ENCODE results near the gene BYSL. TPM values are rescaled to one million over a fixed set of nuclear protein-coding genes. Genes with fewer than 3 reads are reported as not detected.

The BYSL gene
- total and polyA plus RNA-seq, 9 donors, result 4.8 to 29.2 (median 13.6) TPM

- no peak for DNase-seq
- no peak for TF ChIP-seq CTCF (IDR thresholded peaks at IDR 0.05)
- no peak for TF ChIP-seq POLR2A (IDR thresholded peaks at IDR 0.05)
- TF ChIP-seq EP300 (IDR thresholded peaks at IDR 0.05), result no peak
- intact Hi-C loops (cut with DNase I), result no loop called here
- 78 to 81% (median 78%) methylated on average over 10 of the region's 10 CpGs for WGBS, 3 donors
- Histone ChIP-seq H3K36me3 (no peaks in the 10 kb centered on the region), H3K27ac (no peak overlapping the region), H3K9me3 (no peaks in the 10 kb centered on the region), H3K4me3 (no peak overlapping the region), H3K27me3 (no peaks in the 10 kb centered on the region), H3K4me1 (ENCODE audit: insufficient read depth) (no peaks in the 10 kb centered on the region)
Measured at GRCh38 chr6:41947581-41948220, 26.4 kb downstream of the BYSL start.

- intact Hi-C loops (cut with DNase I), result no loop called here
- no peak for DNase-seq
- 91 to 97% (median 95%) methylated on average over 2 of the region's 2 CpGs for WGBS, 3 donors
Measured at GRCh38 chr6:41954668-41955067, 33.4 kb downstream of the BYSL start.

GRCh38 chr6:41955412-41955811 is 34.1 kb downstream of the BYSL start:
- no peak overlapping the region for H3K4me3 ChIP-seq
- WGBS, 3 donors, result 82 to 84% (median 84%) methylated on average over 2 of the region's 2 CpGs
- no peaks in the 10 kb centered on the region for H3K36me3 ChIP-seq
- intact Hi-C loops (cut with DNase I), result no loop called here
- no peaks in the 10 kb centered on the region for H3K4me1 ChIP-seq (ENCODE audit: insufficient read depth)
- TF ChIP-seq POLR2A (IDR thresholded peaks at IDR 0.05) (no peak), CTCF (IDR thresholded peaks at IDR 0.05) (no peak), EP300 (IDR thresholded peaks at IDR 0.05) (no peak)
- DNase-seq, result no peak
- no peak overlapping the region for H3K27ac ChIP-seq
- no peaks in the 10 kb centered on the region for H3K9me3 ChIP-seq
- H3K27me3 ChIP-seq, result no peaks in the 10 kb centered on the region

More at GRCh38 chr6:41954668-41955067, 33.4 kb downstream of the BYSL start:
- no peak for TF ChIP-seq POLR2A (IDR thresholded peaks at IDR 0.05)
- no peak for TF ChIP-seq EP300 (IDR thresholded peaks at IDR 0.05)
- no peak for TF ChIP-seq CTCF (IDR thresholded peaks at IDR 0.05)
- H3K36me3 ChIP-seq, result no peaks in the 10 kb centered on the region
- no peak overlapping the region for H3K4me3 ChIP-seq
- no peaks in the 10 kb centered on the region for H3K4me1 ChIP-seq (ENCODE audit: insufficient read depth)
- no peaks in the 10 kb centered on the region for H3K9me3 ChIP-seq
- H3K27ac ChIP-seq, result no peak overlapping the region
- H3K27me3 ChIP-seq, result no peaks in the 10 kb centered on the region

GRCh38 chr6:41957117-41957516 is 35.8 kb downstream of the BYSL start:
- no peak overlapping the region for H3K27ac ChIP-seq

GRCh38 chr6:41958022-41958856 is 36.9 kb downstream of the BYSL start:
- Histone ChIP-seq H3K4me1 (ENCODE audit: insufficient read depth) (no peaks in the 10 kb centered on the region), H3K36me3 (no peaks in the 10 kb centered on the region), H3K27me3 (no peaks in the 10 kb centered on the region), H3K27ac (no peak overlapping the region), H3K4me3 (no peak overlapping the region), H3K9me3 (no peaks in the 10 kb centered on the region)
- DNase-seq, result no peak
- intact Hi-C loops (cut with DNase I), result no loop called here
- TF ChIP-seq CTCF (IDR thresholded peaks at IDR 0.05) (no peak), EP300 (IDR thresholded peaks at IDR 0.05) (no peak), POLR2A (IDR thresholded peaks at IDR 0.05) (no peak)
- 95 to 97% (median 96%) methylated on average over 6 of the region's 6 CpGs for WGBS, 3 donors

More at GRCh38 chr6:41957117-41957516, 35.8 kb downstream of the BYSL start:
- H3K4me1 ChIP-seq (ENCODE audit: insufficient read depth), result no peaks in the 10 kb centered on the region
- no peaks in the 10 kb centered on the region for H3K36me3 ChIP-seq
- 61 to 67% (median 67%) methylated on average over 4 of the region's 4 CpGs for WGBS, 3 donors
- no peak for DNase-seq
- intact Hi-C loops (cut with DNase I), result no loop called here
- H3K4me3 ChIP-seq, result no peak overlapping the region
- no peaks in the 10 kb centered on the region for H3K9me3 ChIP-seq
- no peak for TF ChIP-seq EP300 (IDR thresholded peaks at IDR 0.05)
- H3K27me3 ChIP-seq, result no peaks in the 10 kb centered on the region
